Keratinocyte (primary cell): ENCODE results near the gene RNASE12. TPM values are rescaled to one million over a fixed set of nuclear protein-coding genes. Genes with fewer than 3 reads are reported as not detected.

Source experiments
- DNase-seq: peaks from one replicate; pipeline ENCODE4 v3.0.0-alpha.2; 2011; ENCODE audit warnings: low read depth, missing footprints, low spot score
- FAIRE-seq: peaks from 2 replicates; lab custom pipeline; 2011; peaks lifted over from hg19 to GRCh38; lab: Jason Lieb, UNC
- H2AFZ ChIP-seq: 2 replicates; pipeline ENCODE4 v1.6.0; 2012; ENCODE audit warnings: low read length, control low read depth, inconsistent platforms; ENCODE audit not compliant: control insufficient read depth
- H3K27ac ChIP-seq: 2 replicates; pipeline ENCODE4 v1.5.1; 2011; ENCODE audit warnings: low read length; ENCODE audit not compliant: control insufficient read depth, insufficient read depth
- H3K27me3 ChIP-seq: 3 replicates; pipeline ENCODE4 v1.6.0; 2011; ENCODE audit warnings: low read length; ENCODE audit not compliant: control insufficient read depth, insufficient read depth; ENCODE audit errors: extremely low read depth
- H3K36me3 ChIP-seq, 2 experiments: 2 replicates in 1 of 2; 3 replicates in 1 of 2; pipeline ENCODE4 v1.5.1; 2011; ENCODE audit warnings: low read length in 2 of 2, mild to moderate bottlenecking in 1 of 2; ENCODE audit not compliant: control insufficient read depth in 2 of 2, insufficient read depth in 2 of 2; ENCODE audit errors: extremely low read depth in 1 of 2
- H3K4me1 ChIP-seq: 3 replicates; pipeline ENCODE4 v1.5.1; 2011; ENCODE audit warnings: low read length; ENCODE audit not compliant: control insufficient read depth, insufficient read depth; ENCODE audit errors: extremely low read depth
- H3K4me2 ChIP-seq: 3 replicates; pipeline ENCODE4 v1.6.0; 2011; ENCODE audit warnings: low read depth, low read length; ENCODE audit not compliant: control insufficient read depth, insufficient read depth; ENCODE audit errors: extremely low read depth
- H3K4me3 ChIP-seq, 3 experiments: fragments of 200-600 bp in 1 of 3; sonication (generic) in 1 of 3; 2 replicates in 2 of 3; 3 replicates in 1 of 3; pipeline ENCODE4 v1.5.1; 2011 to 2016; ENCODE audit warnings: low read length in 3 of 3, mild to moderate bottlenecking in 3 of 3, control low read depth in 2 of 3, inconsistent platforms in 1 of 3, low read depth in 1 of 3, mixed read lengths in 1 of 3, mixed run types in 1 of 3, moderate library complexity in 1 of 3; ENCODE audit not compliant: control insufficient read depth in 2 of 3, insufficient read depth in 2 of 3; ENCODE audit errors: extremely low read depth in 1 of 3
- H3K79me2 ChIP-seq: 2 replicates; pipeline ENCODE4 v1.6.0; 2012; ENCODE audit warnings: low read length; ENCODE audit not compliant: control insufficient read depth, insufficient read depth
- H3K9ac ChIP-seq: 3 replicates; pipeline ENCODE4 v1.6.0; 2011; ENCODE audit warnings: low read length; ENCODE audit not compliant: control insufficient read depth, insufficient read depth; ENCODE audit errors: extremely low read depth
- H3K9me1 ChIP-seq: 3 replicates; pipeline ENCODE4 v1.6.0; 2011; ENCODE audit warnings: low read length; ENCODE audit not compliant: control insufficient read depth, insufficient read depth; ENCODE audit errors: extremely low read depth
- H3K9me3 ChIP-seq: 2 replicates; pipeline ENCODE4 v1.5.1; 2012; ENCODE audit warnings: low read depth, low read length; ENCODE audit not compliant: control insufficient read depth
- H4K20me1 ChIP-seq: 3 replicates; pipeline ENCODE4 v1.6.0; 2011; ENCODE audit warnings: low read length; ENCODE audit not compliant: control insufficient read depth, insufficient read depth; ENCODE audit errors: extremely low read depth
- CTCF ChIP-seq, 3 experiments: IDR thresholded peaks in 1 of 3; conservative IDR thresholded peaks in 1 of 3; optimal IDR thresholded peaks in 1 of 3; 2 replicates in 2 of 3; 3 replicates in 1 of 3; pipeline versions ENCODE3 to v1.5.1; 2011; ENCODE audit warnings: low read length in 3 of 3, mild to moderate bottlenecking in 3 of 3, moderate library complexity in 2 of 3, control low read depth in 1 of 3, inconsistent platforms in 1 of 3; ENCODE audit not compliant: insufficient read depth in 2 of 3; ENCODE audit errors: extremely low read depth in 1 of 3
- EZH2 ChIP-seq: IDR thresholded peaks from one replicate; pipeline ENCODE4 v1.6.1; 2012; ENCODE audit warnings: inconsistent platforms, mild to moderate bottlenecking, low read length, moderate library complexity
- dilution Hi-C: fragments of 300-500 bp; cut with MboI; formaldehyde crosslinking; loops from one replicate; pipeline ENCODE4 v1.7.0; 2020; ENCODE audit warnings: low sequenced_read_pairs; ENCODE audit not compliant: extremely low pct_ligation_motif_present
- polyA plus RNA-seq, 5 experiments: library from polyadenylated mRNA; depleted of rRNA in 3 of 5; stranded (reverse) in 3 of 5; stranded (forward) in 1 of 5; unstranded in 1 of 5; fragments of >200 nt; gene quantifications; 1 replicate in 1 of 5; 2 replicates in 3 of 5; 3 replicates in 1 of 5; pipeline versions ENCODE4 v1.2.1 to v1.2.3, GENCODE V29; 2011 to 2012; ENCODE audit warnings: missing spikeins in 2 of 5, low read depth in 1 of 5, low replicate concordance in 1 of 5

RNASE12 gene
- polyA plus RNA-seq, 1 donor (not counting 4 experiments of a cell fraction or from before 2014, with no cell fraction given): not detected

- Histone ChIP-seq H3K79me2 (no peaks in the 10 kb centered on the region), H3K4me2 (peak overlapping the region; percentile 99), H3K9me3 (no peaks in the 10 kb centered on the region), H3K36me3 (no peaks in the 10 kb centered on the region), H3K4me1 (peaks cover 19% of the 10 kb centered on the region), H3K27ac (no peak overlapping the region), H3K4me3 (peak overlapping the region; percentile 39 to 87 (median 80)), H2AFZ (peak overlapping the region; percentile 71), H3K27me3 (no peaks in the 10 kb centered on the region), H4K20me1 (no peaks in the 10 kb centered on the region), H3K9me1 (no peaks in the 10 kb centered on the region), H3K9ac (peak overlapping the region; percentile 57)
- DNase-seq (no peak), FAIRE-seq (no peak)
- dilution Hi-C loops: no loop called here
- no peak for TF ChIP-seq EZH2
Observed at GRCh38 chr14:20632448-20632830, 41.3 kb upstream of the RNASE12 start.

- H3K27me3 ChIP-seq: no peaks in the 10 kb centered on the region
Observed at GRCh38 chr14:20631880-20632389, 40.8 kb upstream of the RNASE12 start.

More at GRCh38 chr14:20631880-20632389, 40.8 kb upstream of the RNASE12 start:
- TF ChIP-seq EZH2 (no peak), CTCF (optimal IDR thresholded peaks at IDR 0.05 in 1 of 3, IDR thresholded peaks at IDR 0.05 in 1 of 3, conservative IDR thresholded peaks at IDR 0.05 in 1 of 3; ENCODE audit: extremely low read depth in 1 of 3, insufficient read depth in 2 of 3, low read length in 3 of 3) (no peak)
- peak overlapping the region; percentile 24 for H3K9ac ChIP-seq
- peaks cover 20% of the 10 kb centered on the region for H3K4me1 ChIP-seq
- H3K79me2 ChIP-seq: no peaks in the 10 kb centered on the region
- no peaks in the 10 kb centered on the region for H3K9me3 ChIP-seq
- no peaks in the 10 kb centered on the region for H4K20me1 ChIP-seq
- peak overlapping the region; percentile 34 for H2AFZ ChIP-seq
- H3K27ac ChIP-seq: no peak overlapping the region
- FAIRE-seq (no peak), DNase-seq (no peak)
- dilution Hi-C loops: no loop called here
- H3K4me3 ChIP-seq: peak overlapping the region; percentile 39 to 91 (median 87)
- no peaks in the 10 kb centered on the region for H3K9me1 ChIP-seq
- no peaks in the 10 kb centered on the region for H3K36me3 ChIP-seq
- peak overlapping the region; percentile 99 for H3K4me2 ChIP-seq
